ENCODE results near the gene PYGM. TPM values are rescaled to one million over a fixed set of nuclear protein-coding genes. Genes with fewer than 3 reads are reported as not detected.

Gene PYGM
- total and polyA plus RNA-seq, 2 of the 8 experiments (the other 6 are each of a cell fraction or from before 2014, with no cell fraction given): 9.6 to 10.0 TPM

GRCh38 chr11:64759722-64760719 is at the start of gene PYGM (continued):
- no peak for TF ChIP-seq NRF1 (IDR thresholded peaks at IDR 0.05; ENCODE audit: low read depth, low read length)
- TF ChIP-seq CREB1 (IDR thresholded peaks at IDR 0.05): 0 out of 2 replicates have a peak, but pooled peaks have one; percentile 21
- TF ChIP-seq YY1 (IDR thresholded peaks at IDR 0.05; ENCODE audit: low read depth, low read length): no peak
- TF ChIP-seq POLR2AphosphoS5 (IDR thresholded peaks at IDR 0.05; ENCODE audit: low read depth, low read length): peak; percentile 13; the same call in 1 of the 2 replicates
- TF ChIP-seq, protein P1, sequence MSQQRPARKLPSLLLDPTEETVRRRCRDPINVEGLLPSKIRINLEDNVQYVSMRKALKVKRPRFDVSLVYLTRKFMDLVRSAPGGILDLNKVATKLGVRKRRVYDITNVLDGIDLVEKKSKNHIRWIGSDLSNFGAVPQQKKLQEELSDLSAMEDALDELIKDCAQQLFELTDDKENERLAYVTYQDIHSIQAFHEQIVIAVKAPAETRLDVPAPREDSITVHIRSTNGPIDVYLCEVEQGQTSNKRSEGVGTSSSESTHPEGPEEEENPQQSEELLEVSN (IDR thresholded peaks at IDR 0.05): no peak
- no peak for TF ChIP-seq CEBPB (IDR thresholded peaks at IDR 0.05; ENCODE audit: low read depth, low read length)
- no peak for TF ChIP-seq SRF (IDR thresholded peaks at IDR 0.05; ENCODE audit: low read depth, low read length)
- no peak for TF ChIP-seq JUN (IDR thresholded peaks at IDR 0.05; ENCODE audit: low read depth, low read length)
- 0 out of 2 replicates have a peak, but pooled peaks have one; percentile 23 for TF ChIP-seq RBBP5 (IDR thresholded peaks at IDR 0.05; ENCODE audit: borderline replicate concordance, low read depth, low read length)
- TF ChIP-seq RNF2 (IDR thresholded peaks at IDR 0.05; ENCODE audit: borderline replicate concordance, low read depth, low read length, missing control alignments, poor library complexity, severe bottlenecking): no peak
- TF ChIP-seq SP4 (IDR thresholded peaks at IDR 0.05; ENCODE audit: low read length): no peak
- TF ChIP-seq ASH2L (IDR thresholded peaks at IDR 0.05; ENCODE audit: low read length): no peak
- TF ChIP-seq EZH2 (IDR thresholded peaks at IDR 0.05; ENCODE audit: low read depth, low read length, severe bottlenecking): no peak
- TF ChIP-seq BACH1 (IDR thresholded peaks at IDR 0.05; ENCODE audit: low read length): no peak
- TF ChIP-seq SUZ12 (IDR thresholded peaks at IDR 0.05; ENCODE audit: low read length): no peak
- TF ChIP-seq, protein P2, sequence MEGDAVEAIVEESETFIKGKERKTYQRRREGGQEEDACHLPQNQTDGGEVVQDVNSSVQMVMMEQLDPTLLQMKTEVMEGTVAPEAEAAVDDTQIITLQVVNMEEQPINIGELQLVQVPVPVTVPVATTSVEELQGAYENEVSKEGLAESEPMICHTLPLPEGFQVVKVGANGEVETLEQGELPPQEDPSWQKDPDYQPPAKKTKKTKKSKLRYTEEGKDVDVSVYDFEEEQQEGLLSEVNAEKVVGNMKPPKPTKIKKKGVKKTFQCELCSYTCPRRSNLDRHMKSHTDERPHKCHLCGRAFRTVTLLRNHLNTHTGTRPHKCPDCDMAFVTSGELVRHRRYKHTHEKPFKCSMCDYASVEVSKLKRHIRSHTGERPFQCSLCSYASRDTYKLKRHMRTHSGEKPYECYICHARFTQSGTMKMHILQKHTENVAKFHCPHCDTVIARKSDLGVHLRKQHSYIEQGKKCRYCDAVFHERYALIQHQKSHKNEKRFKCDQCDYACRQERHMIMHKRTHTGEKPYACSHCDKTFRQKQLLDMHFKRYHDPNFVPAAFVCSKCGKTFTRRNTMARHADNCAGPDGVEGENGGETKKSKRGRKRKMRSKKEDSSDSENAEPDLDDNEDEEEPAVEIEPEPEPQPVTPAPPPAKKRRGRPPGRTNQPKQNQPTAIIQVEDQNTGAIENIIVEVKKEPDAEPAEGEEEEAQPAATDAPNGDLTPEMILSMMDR (IDR thresholded peaks at IDR 0.05; ENCODE audit: control extremely low read depth in 1 of 3, insufficient read depth in 1 of 3, low read depth in 1 of 3, low read length in 3 of 3): no peak
- TF ChIP-seq RFX5 (IDR thresholded peaks at IDR 0.05; ENCODE audit: borderline replicate concordance, low read depth, low read length): no peak
- TF ChIP-seq BRCA1 (IDR thresholded peaks at IDR 0.05; ENCODE audit: low read depth, low read length): no peak
